Activated T-cell treated with anti-CD3 and anti-CD28 coated beads, Interleukin-2, amount 50 U/mL, for 72 hours (primary cell): ENCODE results near the gene AKT1S1. TPM values are rescaled to one million over a fixed set of nuclear protein-coding genes. Genes with fewer than 3 reads are reported as not detected.
A peak's percentile ranks its signal among the peaks of the same experiment; 100 is the strongest.
"Not testable (repeated sequence)": the region's sequence is repeated elsewhere in the genome, so short reads cannot be mapped to it uniquely, and the experiment has no call there.

ENCODE experiments used
- ATAC-seq, 2 donors: fragments of 150-1000 bp; cut with Tn5 transposase; replicated peaks in 1 of 2; 2 replicates each; pipeline ENCODE4 v1.10.0; 2021; ENCODE audit warnings: moderate library complexity in 2 of 2, mild to moderate bottlenecking in 1 of 2
- DNase-seq, 2 donors: peaks; one replicate each; pipeline ENCODE4 v3.0.0; 2021 to 2022; ENCODE audit warnings: mixed read lengths in 1 of 2
- H3K27ac Mint-ChIP-seq: one replicate; pipeline ENCODE4 v1.8.0; 2022; ENCODE audit warnings: mild to moderate bottlenecking, moderate library complexity, mixed read lengths
- H3K27me3 Mint-ChIP-seq: one replicate; pipeline ENCODE4 v1.8.0; 2022; ENCODE audit warnings: low read depth, mixed read lengths
- H3K36me3 Mint-ChIP-seq, 2 donors: one replicate each; pipeline ENCODE4 v1.8.0; 2022; ENCODE audit warnings: mixed read lengths in 2 of 2, mild to moderate bottlenecking in 1 of 2; ENCODE audit not compliant: insufficient read depth in 2 of 2
- H3K4me1 Mint-ChIP-seq: one replicate; pipeline ENCODE4 v1.8.0; 2022; ENCODE audit warnings: low read depth, mixed read lengths
- H3K4me3 Mint-ChIP-seq, 2 donors: one replicate each; pipeline ENCODE4 v1.8.0; 2022; ENCODE audit warnings: mild to moderate bottlenecking in 2 of 2, mixed read lengths in 2 of 2, moderate library complexity in 2 of 2
- H3K9me3 Mint-ChIP-seq, 2 donors: one replicate each; pipeline ENCODE4 v1.8.0; 2022; ENCODE audit warnings: mixed read lengths in 2 of 2
- total RNA-seq, 2 donors: library from RNA; stranded (reverse); gene quantifications; one replicate each; pipeline ENCODE4 v1.2.3, GENCODE V29; 2022

AKT1S1 gene
- total RNA-seq, result 10 to 100 TPM; 30.5 to 36.6 TPM

DNA sequence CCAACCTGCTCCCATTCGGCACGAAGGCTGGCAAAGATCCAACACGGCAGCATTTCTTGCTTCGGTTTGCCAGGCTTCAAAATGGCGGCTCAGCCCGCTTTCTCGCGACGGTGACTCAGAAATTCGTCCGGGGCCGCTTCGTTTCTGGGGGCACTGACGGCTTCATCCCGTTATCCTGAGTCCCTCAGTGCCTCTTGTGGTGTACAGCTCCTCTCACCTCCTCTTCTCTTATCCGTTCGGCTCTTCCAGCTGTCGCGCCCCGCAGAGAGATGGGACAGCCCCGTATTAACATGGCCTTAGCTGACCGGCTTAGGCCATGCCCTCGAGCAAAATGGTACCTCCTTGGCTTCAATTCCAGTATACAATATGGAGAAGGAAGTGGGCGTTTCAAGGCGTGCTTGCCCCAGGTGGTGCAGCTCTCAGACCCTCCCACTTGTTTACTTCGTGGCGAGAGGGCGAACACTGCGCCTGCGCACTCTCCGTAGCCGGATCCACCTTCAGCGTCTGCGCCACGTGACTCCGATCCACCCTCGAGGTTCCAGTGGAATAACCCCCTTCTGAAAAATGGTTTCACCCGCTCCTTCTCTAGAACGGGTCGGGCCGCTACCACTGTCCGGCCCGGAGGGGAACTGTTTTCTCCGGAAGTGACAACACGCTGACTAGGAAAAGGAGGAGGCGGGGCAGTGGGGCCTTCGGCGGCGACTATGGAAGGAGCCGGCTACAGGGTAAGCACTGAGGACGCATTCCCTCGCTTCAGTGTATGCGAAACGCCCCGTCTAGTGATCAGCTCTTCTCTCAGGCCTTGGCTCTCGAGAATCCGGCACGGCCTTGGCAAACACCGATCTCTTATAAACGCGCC lies at the start of gene AKT1S1, which contains the start of gene TBC1D17:
AKT1S1 (minus strand) TSS at position 336 of the 859 bp plus-strand sequence. CDS start 4,060 bp downstream, outside the sequence.
TBC1D17 (plus strand) TSS at position 683 of the 859 bp plus-strand sequence; CDS start at position 705, 22 bp downstream.
- Mint-ChIP-seq H3K4me1 (peaks cover 37% of the 10 kb centered on the region), H3K9me3 (no peaks in the 10 kb centered on the region), H3K27ac (peak within 1 kb of the TSS; percentile 93), H3K4me3 (no peak within 1 kb of the TSS), H3K36me3 (peaks cover 2 to 15% of the 10 kb centered on the region in 2 donors), H3K27me3 (no peaks in the 10 kb centered on the region)
- ATAC-seq, result peak; percentile 69 to 78
- peak; percentile 97 to 99 for DNase-seq

DNA sequence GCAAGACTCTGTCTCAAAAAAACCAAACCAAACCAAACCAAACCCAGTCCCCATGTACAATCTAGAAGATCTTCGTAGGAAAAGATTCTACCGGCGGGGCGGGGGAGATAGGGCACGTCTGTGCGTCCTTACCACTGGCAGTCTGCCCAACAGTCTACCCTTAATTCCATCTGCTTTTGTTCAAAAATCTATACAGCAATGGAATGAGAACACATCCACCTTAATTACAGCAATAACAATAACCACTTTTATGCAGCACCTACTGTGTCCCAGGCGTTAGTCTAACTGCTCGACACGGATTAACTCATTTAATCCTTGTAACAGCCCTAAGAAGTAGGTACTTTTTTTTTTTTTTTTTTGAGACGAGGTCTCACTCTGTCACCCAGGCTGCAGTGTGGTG lies 49.4 kb upstream of the AKT1S1 start:
- H3K27me3 Mint-ChIP-seq, result no peaks in the 10 kb centered on the region
- H3K4me1 Mint-ChIP-seq, result peaks cover 89% of the 10 kb centered on the region
- peaks cover 31 to 46% of the 10 kb centered on the region in 2 donors for H3K36me3 Mint-ChIP-seq
- ATAC-seq, result no peak
- DNase-seq, result no peak
- H3K9me3 Mint-ChIP-seq, result peaks cover 2 to 3% of the 10 kb centered on the region in 2 donors
- no peak overlapping the region for H3K27ac Mint-ChIP-seq
- H3K4me3 Mint-ChIP-seq, result peak overlapping the region; percentile 37 to 90

DNA sequence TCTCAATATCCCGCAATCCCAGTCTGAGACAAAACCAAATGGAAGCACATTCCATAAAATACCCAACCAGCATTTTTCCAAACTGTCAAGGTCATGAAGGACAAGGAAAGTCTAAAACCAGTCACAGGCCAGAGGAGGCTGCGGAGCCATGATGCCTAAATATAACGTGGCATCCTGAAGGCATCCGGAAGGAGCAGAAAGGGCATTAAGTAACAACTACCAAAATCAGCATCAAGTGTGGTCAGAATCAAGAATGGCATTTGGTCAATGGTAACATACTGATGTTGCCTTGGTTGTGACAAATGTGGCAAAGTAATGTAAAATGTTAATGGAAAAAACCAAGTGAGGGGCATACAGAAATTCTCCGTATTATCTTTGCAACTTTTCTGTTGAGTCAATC lies 48.3 kb upstream of the AKT1S1 start:
- Mint-ChIP-seq H3K27ac (peak overlapping the region; percentile 84), H3K4me3 (peak overlapping the region; percentile 42 to 59), H3K4me1 (peaks cover 89% of the 10 kb centered on the region), H3K36me3 (peaks cover 28 to 44% of the 10 kb centered on the region in 2 donors), H3K27me3 (no peaks in the 10 kb centered on the region), H3K9me3 (no peaks in the 10 kb centered on the region)
- ATAC-seq, result no peak
- DNase-seq, result no peak

DNA sequence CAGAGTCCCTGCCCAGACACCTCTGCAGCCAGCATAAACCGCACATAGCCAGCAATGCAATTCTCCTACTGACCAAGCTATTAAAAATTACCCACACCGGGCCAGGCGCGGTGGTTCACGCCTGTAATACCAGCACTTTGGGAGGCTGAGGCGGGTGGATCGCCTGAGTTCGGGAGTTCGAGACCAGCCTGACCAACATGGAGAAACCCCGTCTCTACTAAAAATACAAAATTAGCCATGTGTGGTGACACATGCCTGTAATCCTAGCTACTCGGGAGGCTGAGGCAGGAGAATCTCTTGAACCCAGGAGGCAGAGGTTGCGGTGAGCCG lies 47.7 kb upstream of the AKT1S1 start:
- peak overlapping the region in 1 of 2 donors; percentile 43 for H3K4me3 Mint-ChIP-seq

DNA sequence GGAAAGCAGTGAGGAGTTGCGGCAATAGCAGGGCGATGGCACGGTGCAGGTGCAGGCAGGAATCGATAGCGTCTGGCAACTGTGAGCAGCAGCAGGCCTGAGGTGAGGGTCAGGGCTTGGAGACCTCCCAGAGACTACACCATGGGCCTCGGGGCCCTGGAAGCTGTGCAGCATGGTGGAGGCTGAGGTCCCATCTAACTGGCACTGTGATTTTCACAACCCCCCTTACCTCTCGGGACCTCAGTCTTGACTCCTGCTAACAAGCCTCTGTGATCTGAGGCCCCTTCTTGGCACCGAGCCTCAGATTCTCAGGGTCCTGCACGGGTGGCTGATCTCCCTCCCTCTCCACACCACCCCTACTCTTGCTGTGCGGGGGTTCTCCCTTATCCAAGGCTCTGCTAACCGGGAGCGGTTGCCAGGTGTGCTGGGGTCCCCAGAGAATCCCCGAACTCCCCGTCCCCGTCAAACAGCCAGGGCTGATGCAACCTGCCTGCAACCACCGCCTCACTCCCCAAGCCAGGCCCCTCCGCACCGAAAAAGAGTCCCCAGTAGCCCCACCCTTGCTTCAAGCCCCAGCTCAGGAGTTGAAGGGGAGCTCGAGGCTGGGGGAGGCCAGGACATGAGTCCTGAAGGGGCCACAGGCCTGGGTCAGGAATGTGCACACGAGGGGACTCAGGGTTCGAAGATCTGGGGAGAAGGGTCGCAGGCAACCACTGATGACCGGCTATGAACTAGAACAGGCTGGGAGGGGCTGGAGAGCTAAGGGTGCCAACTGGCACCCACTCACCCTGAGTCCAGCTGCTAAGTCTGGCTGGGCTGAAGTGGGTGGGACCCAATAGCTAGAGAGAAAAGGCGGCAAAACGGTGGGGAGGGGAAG lies 47.1 kb upstream of the AKT1S1 start:
- H3K4me3 Mint-ChIP-seq, result peak overlapping the region; percentile 43 to 48
- peaks cover 24 to 50% of the 10 kb centered on the region in 2 donors for H3K36me3 Mint-ChIP-seq
- no peaks in the 10 kb centered on the region for H3K27me3 Mint-ChIP-seq
- peak in 1 of 2 donors; percentile 48 for DNase-seq
- peak overlapping the region; percentile 87 for H3K27ac Mint-ChIP-seq
- ATAC-seq, result no peak
- H3K9me3 Mint-ChIP-seq, result no peaks in the 10 kb centered on the region
- peaks cover 89% of the 10 kb centered on the region for H3K4me1 Mint-ChIP-seq

More for the DNA sequence above, 47.7 kb upstream of the AKT1S1 start:
- H3K27me3 Mint-ChIP-seq, DNase-seq, ATAC-seq, H3K9me3 Mint-ChIP-seq: not testable (repeated sequence)
- Mint-ChIP-seq H3K36me3 (peaks cover 25 to 46% of the 10 kb centered on the region in 2 donors), H3K27ac (peak overlapping the region; percentile 87), H3K4me1 (peaks cover 89% of the 10 kb centered on the region)

DNA sequence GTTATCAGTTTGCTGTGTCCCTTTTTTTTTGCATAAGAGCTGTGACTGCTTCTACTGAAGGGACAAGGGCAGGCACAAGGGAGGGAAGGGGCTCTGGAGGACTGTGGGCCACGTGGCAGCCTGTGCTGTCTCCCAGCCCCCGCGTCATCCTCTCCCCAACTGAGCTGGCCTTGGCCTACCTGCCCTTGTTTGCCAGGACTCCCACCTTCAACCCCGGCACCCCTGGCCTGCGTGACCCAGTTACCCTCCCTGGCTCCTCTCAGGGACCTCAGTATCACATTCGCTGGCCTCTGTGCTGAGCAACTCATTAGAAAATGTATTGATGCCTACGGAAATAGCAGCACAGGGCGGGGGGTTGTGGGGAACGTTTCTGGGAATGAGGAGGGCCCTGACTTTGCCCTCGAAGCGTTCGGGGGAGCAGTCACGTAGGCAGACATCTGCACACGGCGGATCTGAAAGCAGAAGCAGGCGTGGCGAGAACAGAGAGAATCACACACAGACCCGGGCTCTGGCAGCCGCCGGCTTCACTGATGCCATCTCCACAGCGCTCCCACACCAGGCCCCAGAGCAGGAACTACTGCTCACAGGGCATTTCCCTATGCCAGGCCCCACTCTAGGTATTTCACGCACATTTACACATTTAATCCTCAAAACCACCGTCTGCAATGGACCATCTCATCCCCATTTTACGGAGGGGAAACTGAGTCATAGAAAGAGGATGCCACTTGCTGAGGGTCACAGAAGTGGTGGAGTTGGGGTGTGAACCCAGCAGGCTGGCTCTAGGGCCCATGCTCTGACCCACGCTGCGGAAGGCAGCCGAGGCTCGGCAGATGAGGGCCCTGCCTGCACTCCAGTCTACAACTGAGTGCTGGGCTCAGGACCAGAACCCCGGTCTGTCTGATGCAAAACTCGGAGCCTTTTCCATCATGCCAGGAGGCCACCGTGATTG lies 46.2 kb upstream of the AKT1S1 start:
- H3K4me1 Mint-ChIP-seq, result peaks cover 82% of the 10 kb centered on the region
- no peaks in the 10 kb centered on the region for H3K27me3 Mint-ChIP-seq
- peaks cover 20 to 48% of the 10 kb centered on the region in 2 donors for H3K36me3 Mint-ChIP-seq
- H3K9me3 Mint-ChIP-seq, result no peaks in the 10 kb centered on the region
- peak overlapping the region; percentile 87 for H3K27ac Mint-ChIP-seq
- DNase-seq (no peak), ATAC-seq (no peak)
- H3K4me3 Mint-ChIP-seq, result peak overlapping the region; percentile 27 to 43

DNA sequence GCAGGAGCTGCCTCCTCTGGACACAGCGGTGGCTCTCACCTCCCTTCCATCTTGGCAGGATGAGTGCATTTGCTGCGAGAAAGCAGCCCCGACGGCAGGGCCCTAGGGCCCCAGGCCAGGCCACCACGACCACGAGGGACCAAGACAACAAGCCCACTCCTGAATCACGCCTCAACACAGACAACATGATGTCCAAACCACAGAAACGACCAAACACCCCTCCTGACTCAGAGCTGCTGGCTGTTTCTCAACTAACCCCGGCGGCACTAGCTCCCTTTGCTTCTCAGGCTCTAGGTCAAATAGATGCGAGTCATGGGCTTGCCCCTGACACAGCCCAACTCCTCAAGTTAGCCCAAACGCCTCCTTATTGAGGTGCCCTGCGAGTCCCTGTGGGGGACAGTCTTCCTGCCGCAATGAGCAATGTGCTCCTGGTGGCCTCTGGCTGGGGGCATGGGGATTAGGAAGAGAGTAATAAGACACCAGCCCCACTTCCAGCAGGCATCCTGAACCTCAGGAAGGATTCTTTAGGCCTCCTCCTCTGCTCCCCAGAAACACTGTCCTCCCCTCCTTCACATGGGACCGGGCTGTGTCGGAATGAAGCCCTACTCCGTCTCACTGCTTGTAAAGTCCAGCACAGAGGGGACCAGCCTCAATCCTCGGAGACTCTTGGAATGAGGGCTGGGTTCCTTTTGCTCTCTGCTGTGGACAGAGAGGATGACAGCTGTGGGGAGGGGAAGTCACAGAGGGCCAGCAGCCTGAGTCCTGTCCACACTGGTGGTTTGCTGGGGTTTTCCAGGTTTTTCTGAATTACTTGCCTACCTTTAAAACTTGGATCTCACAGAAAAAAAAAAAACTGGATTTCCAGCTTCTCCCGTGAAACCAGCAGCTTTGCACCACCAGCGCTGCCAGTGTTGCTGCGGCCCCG lies 45.0 kb upstream of the AKT1S1 start:
- H3K4me3 Mint-ChIP-seq, result peak overlapping the region; percentile 59
- no peaks in the 10 kb centered on the region for H3K9me3 Mint-ChIP-seq
- DNase-seq (peak; percentile 50 to 61), ATAC-seq (peak; percentile 80 to 87)
- H3K36me3 Mint-ChIP-seq, result peaks cover 15 to 46% of the 10 kb centered on the region in 2 donors
- peaks cover 70% of the 10 kb centered on the region for H3K4me1 Mint-ChIP-seq
- no peaks in the 10 kb centered on the region for H3K27me3 Mint-ChIP-seq
- peak overlapping the region; percentile 89 for H3K27ac Mint-ChIP-seq

DNA sequence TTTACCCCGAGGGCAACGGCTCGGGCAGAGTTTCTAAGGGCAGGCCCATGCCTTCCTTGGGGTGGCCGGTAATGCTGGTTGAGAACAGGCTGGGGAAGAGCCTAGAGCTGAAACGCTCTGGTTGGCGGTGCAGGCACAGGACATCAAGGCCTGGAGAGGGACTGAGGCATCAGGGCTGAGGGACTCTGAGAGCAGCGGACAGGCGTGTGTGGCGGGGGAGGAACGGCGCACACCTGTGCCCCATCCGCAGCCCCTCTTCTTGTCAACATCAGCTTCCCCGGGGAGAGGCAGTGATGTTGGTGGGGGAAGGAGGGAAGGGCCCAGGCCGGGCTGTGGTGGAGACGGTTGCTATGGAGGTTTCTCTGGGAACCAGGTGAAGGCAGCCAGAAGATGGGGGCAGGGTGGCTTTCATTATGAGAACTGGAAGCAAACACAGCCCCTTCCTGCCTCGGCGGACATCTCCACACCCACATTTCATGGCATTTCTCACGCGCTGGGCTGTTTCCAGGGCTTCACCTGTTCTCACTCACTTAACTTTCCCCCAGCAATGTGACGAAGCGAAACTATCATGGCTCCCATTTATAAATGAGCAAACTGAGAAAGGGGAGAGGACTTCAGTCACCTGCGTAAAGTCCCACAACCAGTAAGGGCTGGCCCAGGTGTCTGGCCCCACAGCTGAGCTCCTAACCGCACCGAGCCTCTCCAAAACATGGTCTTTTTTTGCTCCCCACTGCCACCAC lies 43.6 kb upstream of the AKT1S1 start:
- H3K27ac Mint-ChIP-seq, result peak overlapping the region; percentile 82
- no peaks in the 10 kb centered on the region for H3K27me3 Mint-ChIP-seq
- H3K9me3 Mint-ChIP-seq, result no peaks in the 10 kb centered on the region
- no peak for DNase-seq
- ATAC-seq, result no peak
- peaks cover 18 to 47% of the 10 kb centered on the region in 2 donors for H3K36me3 Mint-ChIP-seq
- H3K4me3 Mint-ChIP-seq, result peak overlapping the region; percentile 31 to 42
- peaks cover 66% of the 10 kb centered on the region for H3K4me1 Mint-ChIP-seq

DNA sequence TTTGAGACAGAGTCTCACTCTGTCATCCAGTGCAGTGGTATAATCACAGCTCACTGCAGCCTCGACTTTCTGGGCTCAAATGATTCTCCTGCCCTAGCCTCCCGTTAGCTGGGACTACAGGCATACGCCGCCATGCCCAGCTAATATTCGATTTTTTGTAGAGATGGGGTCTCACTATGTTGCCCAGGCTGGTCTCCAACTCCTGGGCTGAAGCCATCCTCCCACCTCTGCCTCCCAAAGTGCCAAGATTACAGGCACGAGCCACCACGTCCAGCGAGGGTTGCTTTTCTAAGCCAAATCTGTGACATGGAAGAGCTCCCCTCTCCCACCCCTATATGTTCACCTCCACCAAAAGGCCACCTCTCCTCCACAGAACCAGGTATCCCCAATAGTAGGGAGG lies 40.9 kb upstream of the AKT1S1 start:
- peak overlapping the region; percentile 69 for H3K27ac Mint-ChIP-seq
- H3K36me3 Mint-ChIP-seq, result peaks cover 22 to 57% of the 10 kb centered on the region in 2 donors

DNA sequence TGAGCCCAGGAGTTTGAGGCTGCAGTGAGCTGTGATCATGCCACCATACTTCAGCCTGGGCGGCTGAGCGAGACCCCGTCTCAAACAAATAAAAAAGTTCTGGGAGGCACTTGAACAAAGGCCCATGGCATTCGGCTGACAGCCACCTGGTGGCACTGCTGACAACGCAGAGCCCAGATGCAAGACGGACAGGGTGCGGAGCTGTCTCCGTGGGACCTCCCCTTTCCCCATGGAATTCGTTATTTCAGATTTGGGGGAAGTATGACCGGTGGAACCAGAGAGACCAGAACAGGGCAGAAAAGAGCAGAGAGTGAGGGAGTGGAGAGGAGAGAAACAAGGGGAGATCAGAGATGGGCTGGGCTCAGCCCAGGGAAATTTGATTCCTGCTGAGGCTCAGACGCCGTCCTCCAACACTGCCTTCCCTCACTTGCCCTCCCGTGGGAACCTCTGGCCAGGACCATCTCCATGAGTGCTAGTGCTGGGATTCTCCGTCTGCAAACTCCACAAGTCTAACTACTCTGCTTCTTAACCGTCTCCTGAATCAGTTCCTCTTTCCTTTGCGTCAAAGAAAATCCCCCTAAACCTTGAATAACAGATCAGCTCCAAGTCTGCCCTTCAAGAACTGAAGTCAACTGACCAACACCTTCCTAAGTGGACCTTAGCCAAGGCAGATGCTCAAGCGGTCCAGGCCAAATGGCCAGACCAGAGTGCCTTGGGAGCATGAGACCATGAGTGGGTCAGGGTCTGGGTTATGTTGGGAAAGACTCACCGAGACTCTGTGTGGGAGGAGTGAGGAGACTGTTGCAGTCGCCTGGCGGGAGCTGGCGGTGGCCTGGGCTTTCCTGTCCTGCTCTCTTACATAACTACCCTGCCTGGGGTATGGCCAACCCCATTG lies 39.9 kb upstream of the AKT1S1 start:
- no peak for ATAC-seq
- H3K27ac Mint-ChIP-seq, result no peak overlapping the region
- H3K27me3 Mint-ChIP-seq, result no peaks in the 10 kb centered on the region
- H3K36me3 Mint-ChIP-seq, result peaks cover 22 to 62% of the 10 kb centered on the region in 2 donors
- DNase-seq, result no peak
- no peaks in the 10 kb centered on the region for H3K9me3 Mint-ChIP-seq
- no peak overlapping the region for H3K4me3 Mint-ChIP-seq
- H3K4me1 Mint-ChIP-seq, result peaks cover 69% of the 10 kb centered on the region

More for the DNA sequence above, 40.9 kb upstream of the AKT1S1 start:
- DNase-seq (no peak), ATAC-seq (no peak)
- Mint-ChIP-seq H3K4me1 (peaks cover 68% of the 10 kb centered on the region), H3K27me3 (no peaks in the 10 kb centered on the region), H3K9me3 (no peaks in the 10 kb centered on the region), H3K4me3 (no peak overlapping the region)
